ENCODE results near the gene FAM163A. TPM values are rescaled to one million over a fixed set of nuclear protein-coding genes. Genes with fewer than 3 reads are reported as not detected.

The FAM163A gene
- total and polyA plus RNA-seq, 9 of the 15 experiments (the other 6 are each of a cell fraction or from before 2014, with no cell fraction given) = not detected

DNA sequence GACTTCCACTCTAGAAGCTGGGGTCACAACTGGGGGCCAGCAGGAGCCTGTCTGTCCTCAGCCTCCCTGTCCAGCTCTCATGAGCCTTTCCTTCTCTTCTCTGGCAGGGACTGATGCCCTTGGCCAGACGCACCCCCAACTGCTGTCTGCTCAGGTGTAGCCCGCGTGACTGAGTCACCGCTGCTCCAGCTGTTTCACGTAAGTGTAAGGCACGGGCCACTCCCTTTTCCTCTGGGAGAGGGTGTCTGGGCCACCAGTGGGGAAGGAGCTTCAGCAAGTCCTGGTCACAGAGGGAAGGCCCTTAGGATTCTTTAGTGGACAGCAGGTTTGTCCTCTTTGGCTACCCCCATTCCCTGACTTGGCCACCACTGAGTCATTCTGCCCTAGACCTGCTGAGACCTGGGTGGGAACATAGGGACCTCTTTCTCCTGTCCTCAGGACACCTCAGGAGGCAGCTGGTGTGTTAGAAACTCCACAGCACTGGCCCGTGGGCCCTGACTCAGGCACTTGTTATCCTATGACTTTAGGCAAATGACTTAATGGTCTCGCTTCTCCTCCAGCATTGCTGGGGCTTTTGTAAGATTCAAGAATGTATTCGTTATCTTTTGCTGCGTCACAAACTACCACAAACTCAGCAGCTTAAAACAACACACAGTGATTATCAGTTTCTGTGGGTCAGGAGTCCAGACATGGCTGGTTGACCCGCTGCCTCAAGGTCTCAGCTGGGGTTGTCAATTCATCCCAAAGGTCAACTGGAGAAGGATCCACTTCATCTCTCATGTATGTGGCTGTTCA is 64.8 kb downstream of the FAM163A start (continued):
- TF ChIP-seq, protein P1, sequence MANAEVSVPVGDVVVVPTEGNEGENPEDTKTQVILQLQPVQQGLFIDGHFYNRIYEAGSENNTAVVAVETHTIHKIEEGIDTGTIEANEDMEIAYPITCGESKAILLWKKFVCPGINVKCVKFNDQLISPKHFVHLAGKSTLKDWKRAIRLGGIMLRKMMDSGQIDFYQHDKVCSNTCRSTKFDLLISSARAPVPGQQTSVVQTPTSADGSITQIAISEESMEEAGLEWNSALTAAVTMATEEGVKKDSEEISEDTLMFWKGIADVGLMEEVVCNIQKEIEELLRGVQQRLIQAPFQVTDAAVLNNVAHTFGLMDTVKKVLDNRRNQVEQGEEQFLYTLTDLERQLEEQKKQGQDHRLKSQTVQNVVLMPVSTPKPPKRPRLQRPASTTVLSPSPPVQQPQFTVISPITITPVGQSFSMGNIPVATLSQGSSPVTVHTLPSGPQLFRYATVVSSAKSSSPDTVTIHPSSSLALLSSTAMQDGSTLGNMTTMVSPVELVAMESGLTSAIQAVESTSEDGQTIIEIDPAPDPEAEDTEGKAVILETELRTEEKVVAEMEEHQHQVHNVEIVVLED (CRISPR knock-in tag; IDR thresholded peaks at IDR 0.05) = no peak
- TF ChIP-seq HDAC8 (tag; IDR thresholded peaks at IDR 0.05) (no peak), NFYB (IDR thresholded peaks at IDR 0.05; ENCODE audit: extremely low read depth, insufficient read length) (no peak), ZNF764 (CRISPR knock-in tag; IDR thresholded peaks at IDR 0.05; ENCODE audit: low read depth) (no peak), SMAD1 (IDR thresholded peaks at IDR 0.05; ENCODE audit: low read depth, low read length, partially characterized antibody) (no peak), CCNT2 (IDR thresholded peaks at IDR 0.05; ENCODE audit: borderline replicate concordance, extremely low read depth, insufficient read length, low read depth, low read length) (no peak), PURB (CRISPR knock-in tag; IDR thresholded peaks at IDR 0.05; ENCODE audit: low read depth) (no peak), MTA1 (IDR thresholded peaks at IDR 0.05; ENCODE audit: borderline replicate concordance) (no peak), HNRNPK (IDR thresholded peaks at IDR 0.05; ENCODE audit: low read depth, low read length, poor library complexity, severe bottlenecking) (no peak), EGR1 (conservative IDR thresholded peaks at IDR 0.05) (no peak), KLF1 (tag; IDR thresholded peaks at IDR 0.05) (no peak), RAD51 (IDR thresholded peaks at IDR 0.05; ENCODE audit: borderline replicate concordance, low read depth) (no peak), POLR2G (IDR thresholded peaks at IDR 0.05; ENCODE audit: low read depth, low read length) (no peak), CREM (IDR thresholded peaks at IDR 0.05; ENCODE audit: low read depth) (peak; percentile 75), FOXA1 (IDR thresholded peaks at IDR 0.05; ENCODE audit: borderline replicate concordance) (no peak), CREB1 (IDR thresholded peaks at IDR 0.05) (0 out of 2 replicates have a peak, but pooled peaks have one; percentile 15), CREB1 (CRISPR knock-in tag; IDR thresholded peaks at IDR 0.05) (no peak), ZNF644 (tag; IDR thresholded peaks at IDR 0.05; ENCODE audit: low read depth) (no peak)
- TF ChIP-seq, protein P2, sequence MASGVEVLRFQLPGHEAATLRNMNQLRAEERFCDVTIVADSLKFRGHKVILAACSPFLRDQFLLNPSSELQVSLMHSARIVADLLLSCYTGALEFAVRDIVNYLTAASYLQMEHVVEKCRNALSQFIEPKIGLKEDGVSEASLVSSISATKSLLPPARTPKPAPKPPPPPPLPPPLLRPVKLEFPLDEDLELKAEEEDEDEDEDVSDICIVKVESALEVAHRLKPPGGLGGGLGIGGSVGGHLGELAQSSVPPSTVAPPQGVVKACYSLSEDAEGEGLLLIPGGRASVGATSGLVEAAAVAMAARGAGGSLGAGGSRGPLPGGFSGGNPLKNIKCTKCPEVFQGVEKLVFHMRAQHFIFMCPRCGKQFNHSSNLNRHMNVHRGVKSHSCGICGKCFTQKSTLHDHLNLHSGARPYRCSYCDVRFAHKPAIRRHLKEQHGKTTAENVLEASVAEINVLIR (CRISPR knock-in tag; IDR thresholded peaks at IDR 0.05) = peak; percentile 61
- TF ChIP-seq, protein P3, sequence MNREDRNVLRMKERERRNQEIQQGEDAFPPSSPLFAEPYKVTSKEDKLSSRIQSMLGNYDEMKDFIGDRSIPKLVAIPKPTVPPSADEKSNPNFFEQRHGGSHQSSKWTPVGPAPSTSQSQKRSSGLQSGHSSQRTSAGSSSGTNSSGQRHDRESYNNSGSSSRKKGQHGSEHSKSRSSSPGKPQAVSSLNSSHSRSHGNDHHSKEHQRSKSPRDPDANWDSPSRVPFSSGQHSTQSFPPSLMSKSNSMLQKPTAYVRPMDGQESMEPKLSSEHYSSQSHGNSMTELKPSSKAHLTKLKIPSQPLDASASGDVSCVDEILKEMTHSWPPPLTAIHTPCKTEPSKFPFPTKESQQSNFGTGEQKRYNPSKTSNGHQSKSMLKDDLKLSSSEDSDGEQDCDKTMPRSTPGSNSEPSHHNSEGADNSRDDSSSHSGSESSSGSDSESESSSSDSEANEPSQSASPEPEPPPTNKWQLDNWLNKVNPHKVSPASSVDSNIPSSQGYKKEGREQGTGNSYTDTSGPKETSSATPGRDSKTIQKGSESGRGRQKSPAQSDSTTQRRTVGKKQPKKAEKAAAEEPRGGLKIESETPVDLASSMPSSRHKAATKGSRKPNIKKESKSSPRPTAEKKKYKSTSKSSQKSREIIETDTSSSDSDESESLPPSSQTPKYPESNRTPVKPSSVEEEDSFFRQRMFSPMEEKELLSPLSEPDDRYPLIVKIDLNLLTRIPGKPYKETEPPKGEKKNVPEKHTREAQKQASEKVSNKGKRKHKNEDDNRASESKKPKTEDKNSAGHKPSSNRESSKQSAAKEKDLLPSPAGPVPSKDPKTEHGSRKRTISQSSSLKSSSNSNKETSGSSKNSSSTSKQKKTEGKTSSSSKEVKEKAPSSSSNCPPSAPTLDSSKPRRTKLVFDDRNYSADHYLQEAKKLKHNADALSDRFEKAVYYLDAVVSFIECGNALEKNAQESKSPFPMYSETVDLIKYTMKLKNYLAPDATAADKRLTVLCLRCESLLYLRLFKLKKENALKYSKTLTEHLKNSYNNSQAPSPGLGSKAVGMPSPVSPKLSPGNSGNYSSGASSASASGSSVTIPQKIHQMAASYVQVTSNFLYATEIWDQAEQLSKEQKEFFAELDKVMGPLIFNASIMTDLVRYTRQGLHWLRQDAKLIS (CRISPR knock-in tag; IDR thresholded peaks at IDR 0.05) = no peak
- TF ChIP-seq, protein P4, sequence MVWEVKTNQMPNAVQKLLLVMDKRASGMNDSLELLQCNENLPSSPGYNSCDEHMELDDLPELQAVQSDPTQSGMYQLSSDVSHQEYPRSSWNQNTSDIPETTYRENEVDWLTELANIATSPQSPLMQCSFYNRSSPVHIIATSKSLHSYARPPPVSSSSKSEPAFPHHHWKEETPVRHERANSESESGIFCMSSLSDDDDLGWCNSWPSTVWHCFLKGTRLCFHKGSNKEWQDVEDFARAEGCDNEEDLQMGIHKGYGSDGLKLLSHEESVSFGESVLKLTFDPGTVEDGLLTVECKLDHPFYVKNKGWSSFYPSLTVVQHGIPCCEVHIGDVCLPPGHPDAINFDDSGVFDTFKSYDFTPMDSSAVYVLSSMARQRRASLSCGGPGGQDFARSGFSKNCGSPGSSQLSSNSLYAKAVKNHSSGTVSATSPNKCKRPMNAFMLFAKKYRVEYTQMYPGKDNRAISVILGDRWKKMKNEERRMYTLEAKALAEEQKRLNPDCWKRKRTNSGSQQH (CRISPR knock-in tag; IDR thresholded peaks at IDR 0.05) = no peak
